Suprapubic skin (tissue), 4 donors: ENCODE measurements around the gene ITGA3.

Source experiments
- EP300 ChIP-seq: sonication (generic); formaldehyde crosslinking; IDR thresholded peaks from one replicate; pipeline ENCODE4 v1.6.1; 2017; ENCODE audit warnings: antibody characterized with exemption
- POLR2A ChIP-seq, 2 donors: fragments of 450-650 bp; IDR thresholded peaks; one replicate each; pipeline ENCODE4 v1.6.1; 2017; ENCODE audit warnings: antibody characterized with exemption in 2 of 2, mild to moderate bottlenecking in 2 of 2, moderate library complexity in 2 of 2
- POLR2AphosphoS5 ChIP-seq, 3 donors: sonication (generic); formaldehyde crosslinking; IDR thresholded peaks; one replicate each; pipeline ENCODE4 v1.6.1; 2017; ENCODE audit warnings: antibody characterized with exemption in 3 of 3
- TF ChIP-seq, protein P1 (sequence below), 2 donors: fragments of 200-600 bp in 1 of 2; fragments of 450-650 bp in 1 of 2; sonication (generic) in 1 of 2; IDR thresholded peaks; one replicate each; pipeline ENCODE4 v1.5.1; 2016 to 2019; ENCODE audit warnings: antibody characterized with exemption in 2 of 2, mild to moderate bottlenecking in 1 of 2, moderate library complexity in 1 of 2

- TF ChIP-seq EP300: no peak
- TF ChIP-seq, protein P1, sequence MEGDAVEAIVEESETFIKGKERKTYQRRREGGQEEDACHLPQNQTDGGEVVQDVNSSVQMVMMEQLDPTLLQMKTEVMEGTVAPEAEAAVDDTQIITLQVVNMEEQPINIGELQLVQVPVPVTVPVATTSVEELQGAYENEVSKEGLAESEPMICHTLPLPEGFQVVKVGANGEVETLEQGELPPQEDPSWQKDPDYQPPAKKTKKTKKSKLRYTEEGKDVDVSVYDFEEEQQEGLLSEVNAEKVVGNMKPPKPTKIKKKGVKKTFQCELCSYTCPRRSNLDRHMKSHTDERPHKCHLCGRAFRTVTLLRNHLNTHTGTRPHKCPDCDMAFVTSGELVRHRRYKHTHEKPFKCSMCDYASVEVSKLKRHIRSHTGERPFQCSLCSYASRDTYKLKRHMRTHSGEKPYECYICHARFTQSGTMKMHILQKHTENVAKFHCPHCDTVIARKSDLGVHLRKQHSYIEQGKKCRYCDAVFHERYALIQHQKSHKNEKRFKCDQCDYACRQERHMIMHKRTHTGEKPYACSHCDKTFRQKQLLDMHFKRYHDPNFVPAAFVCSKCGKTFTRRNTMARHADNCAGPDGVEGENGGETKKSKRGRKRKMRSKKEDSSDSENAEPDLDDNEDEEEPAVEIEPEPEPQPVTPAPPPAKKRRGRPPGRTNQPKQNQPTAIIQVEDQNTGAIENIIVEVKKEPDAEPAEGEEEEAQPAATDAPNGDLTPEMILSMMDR (IDR thresholded peaks at IDR 0.05): no peak
- no peak for TF ChIP-seq POLR2A (IDR thresholded peaks at IDR 0.05)
- no peak for TF ChIP-seq POLR2AphosphoS5 (IDR thresholded peaks at IDR 0.05)
Measured at GRCh38 chr17:50087912-50088405, 32.0 kb downstream of the ITGA3 start.
